ENCODE data around the gene HNRNPR. TPM values are rescaled to one million over a fixed set of nuclear protein-coding genes. Genes with fewer than 3 reads are reported as not detected.

HNRNPR gene
- total RNA-seq, result 65.4 and 90.5 TPM in 2 replicates

DNA sequence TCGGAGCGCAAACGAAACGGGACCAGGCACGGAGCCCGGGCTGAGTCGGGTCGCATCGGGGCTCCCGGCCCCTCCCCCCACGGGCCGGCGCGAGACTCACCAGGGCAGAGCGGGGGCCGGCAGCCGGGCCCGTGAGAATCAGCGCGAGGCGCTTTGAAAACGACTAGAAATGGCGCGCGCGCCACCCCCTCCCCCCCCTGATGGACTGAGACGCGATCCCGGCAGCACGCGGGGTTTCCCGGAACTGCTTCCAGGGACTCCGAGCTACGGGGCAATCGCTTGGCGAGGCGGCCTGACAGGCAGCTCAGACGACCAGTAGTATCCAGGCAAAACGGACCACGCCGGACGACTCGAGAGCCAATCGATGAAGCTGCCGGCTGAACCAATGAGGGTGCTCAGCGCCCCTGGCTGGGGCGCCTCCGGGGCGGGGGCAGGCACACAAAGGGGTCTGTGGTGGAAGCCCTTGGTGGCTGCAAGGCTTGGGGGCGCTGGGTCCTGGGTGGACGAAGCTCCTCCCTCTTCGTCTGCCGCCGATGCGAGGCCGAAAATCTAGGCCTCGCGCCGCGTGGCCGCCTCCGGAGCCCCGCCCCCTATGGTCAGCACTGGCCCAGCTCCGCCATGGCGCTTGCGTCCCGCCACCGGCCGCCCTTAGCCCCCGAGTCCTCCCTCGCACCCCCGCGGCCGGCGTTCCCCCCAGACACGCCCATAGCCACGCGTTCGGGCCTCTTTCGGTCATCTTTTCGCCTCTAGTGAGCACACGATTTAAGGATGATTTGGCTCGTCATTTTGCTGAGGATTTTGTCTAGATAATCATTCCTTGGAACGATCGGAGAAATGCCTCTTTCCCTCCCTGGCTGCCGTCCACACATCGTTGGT, at the start of gene HNRNPR:
Gene HNRNPR (minus strand): TSS at position 174 of the 876 bp plus-strand sequence. CDS start 3,276 bp downstream, outside the sequence.

DNA sequence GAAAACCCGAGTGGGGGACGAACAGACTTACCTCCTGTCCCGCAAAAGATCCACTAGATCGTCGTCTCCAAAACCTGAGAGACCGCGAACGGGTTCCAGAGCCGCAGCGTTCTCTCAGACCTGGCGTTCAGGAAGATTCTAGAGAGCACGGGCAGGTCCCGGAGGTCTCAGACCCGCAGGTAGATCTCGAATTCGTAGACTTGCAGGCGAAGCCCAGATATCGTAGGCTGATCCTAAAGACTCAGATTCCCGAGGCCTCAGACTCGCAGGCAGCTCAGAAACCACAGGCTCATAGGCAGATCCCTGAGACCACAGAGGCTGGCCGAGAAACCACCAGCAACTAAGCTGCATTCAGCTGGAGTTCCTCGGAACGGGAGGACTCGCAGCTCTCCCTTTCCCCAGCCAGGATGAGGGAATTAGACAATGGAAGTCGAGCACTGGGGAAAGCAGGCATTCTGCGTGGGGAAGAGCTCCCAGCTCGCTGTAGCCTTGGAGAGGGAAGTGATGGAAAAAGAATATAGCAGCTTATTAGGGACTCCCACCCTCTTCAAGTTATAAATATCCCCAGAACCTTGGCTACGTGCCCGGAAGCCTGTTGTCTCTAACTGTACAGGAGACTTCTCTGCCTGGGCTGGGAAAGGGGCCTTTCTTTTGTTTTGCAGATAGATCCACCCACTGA, 25.4 kb upstream of the HNRNPR start, which contains the start of gene ZNF436:
Gene ZNF436 (minus strand): TSS at position 502 of the 679 bp plus-strand sequence. CDS start 1,831 bp downstream, outside the sequence.

Other genes starting within 250 kb of the HNRNPR start
- gene LUZP1, start 175.4 kb downstream of the HNRNPR start, total RNA-seq, result 18.4 and 27.6 TPM in 2 replicates
- gene HTR1D, start 126.8 kb downstream of the HNRNPR start, total RNA-seq, result not detected in 2 replicates
- gene ZNF436, start 25.6 kb upstream of the HNRNPR start, total RNA-seq, result 12.1 and 21.7 TPM in 2 replicates
- 3.1 and 12.1 TPM in 2 replicates for gene TCEA3, start 80.5 kb upstream of the HNRNPR start, total RNA-seq
- gene ASAP3, start 139.9 kb upstream of the HNRNPR start, total RNA-seq, result 39.9 and 68.0 TPM in 2 replicates
- 2.2 and 3.1 TPM in 2 replicates for gene E2F2, start 186.9 kb upstream of the HNRNPR start, total RNA-seq
- gene ID3, start 215.2 kb upstream of the HNRNPR start, total RNA-seq, result 10.4 and 18.4 TPM in 2 replicates